Diencephalon (tissue), 1 donor: ENCODE data around the gene ARMH3. TPM values are rescaled to one million over a fixed set of nuclear protein-coding genes. Genes with fewer than 3 reads are reported as not detected.

ENCODE experiments used
- small RNA-seq: library from RNA; depleted of rRNA; stranded (forward); fragments of <200 nt; gene quantifications from one replicate; pipeline ENCODE3, GENCODE V24; 2014
- total RNA-seq: library from RNA; depleted of rRNA; stranded (reverse); fragments of >200 nt; gene quantifications from one replicate; pipeline ENCODE4 v1.2.3, GENCODE V29; 2014

ARMH3 gene
- total RNA-seq = 22.6 TPM

DNA sequence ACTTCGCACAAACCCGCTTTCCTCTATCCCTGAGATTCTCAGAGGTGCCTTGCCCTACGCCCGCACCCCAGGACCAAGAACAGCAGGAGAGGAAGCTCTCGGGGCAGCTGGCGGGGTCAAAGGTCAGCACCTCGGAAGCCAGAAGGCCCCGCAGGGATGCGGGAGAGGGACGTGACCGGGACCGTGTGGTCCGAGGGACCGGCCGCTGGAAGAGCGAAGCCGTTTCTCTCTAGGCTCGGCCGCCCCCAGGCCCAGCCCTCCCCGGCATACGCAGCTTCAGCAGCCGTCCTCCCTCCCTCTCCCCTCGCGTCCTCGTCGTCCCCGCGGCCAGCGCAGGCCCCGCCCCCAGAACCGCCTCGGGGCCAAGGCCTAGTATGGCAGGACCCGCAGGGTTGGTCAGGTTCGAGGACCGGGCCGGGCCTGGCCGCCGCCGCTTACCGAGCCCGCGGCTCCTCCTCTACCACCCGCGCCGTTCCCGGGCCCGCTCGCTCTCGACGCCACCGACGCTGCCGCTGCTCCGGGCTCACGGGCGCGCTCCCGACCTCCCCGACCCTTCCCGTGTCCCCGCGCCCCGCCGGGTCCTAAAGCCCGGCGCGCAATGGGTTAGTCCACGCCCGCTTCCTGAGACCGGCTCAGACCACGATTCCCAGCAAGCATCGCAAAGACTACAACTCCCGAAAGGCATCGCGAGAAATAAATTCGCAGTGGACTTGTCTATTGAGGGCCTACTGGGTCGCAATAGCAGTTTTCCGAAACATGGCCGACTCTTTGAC is at the start of gene ARMH3:
TSS of gene ARMH3 (minus strand) at position 527 of the 773 bp plus-strand sequence. CDS start 16,059 bp downstream, outside the sequence.

DNA sequence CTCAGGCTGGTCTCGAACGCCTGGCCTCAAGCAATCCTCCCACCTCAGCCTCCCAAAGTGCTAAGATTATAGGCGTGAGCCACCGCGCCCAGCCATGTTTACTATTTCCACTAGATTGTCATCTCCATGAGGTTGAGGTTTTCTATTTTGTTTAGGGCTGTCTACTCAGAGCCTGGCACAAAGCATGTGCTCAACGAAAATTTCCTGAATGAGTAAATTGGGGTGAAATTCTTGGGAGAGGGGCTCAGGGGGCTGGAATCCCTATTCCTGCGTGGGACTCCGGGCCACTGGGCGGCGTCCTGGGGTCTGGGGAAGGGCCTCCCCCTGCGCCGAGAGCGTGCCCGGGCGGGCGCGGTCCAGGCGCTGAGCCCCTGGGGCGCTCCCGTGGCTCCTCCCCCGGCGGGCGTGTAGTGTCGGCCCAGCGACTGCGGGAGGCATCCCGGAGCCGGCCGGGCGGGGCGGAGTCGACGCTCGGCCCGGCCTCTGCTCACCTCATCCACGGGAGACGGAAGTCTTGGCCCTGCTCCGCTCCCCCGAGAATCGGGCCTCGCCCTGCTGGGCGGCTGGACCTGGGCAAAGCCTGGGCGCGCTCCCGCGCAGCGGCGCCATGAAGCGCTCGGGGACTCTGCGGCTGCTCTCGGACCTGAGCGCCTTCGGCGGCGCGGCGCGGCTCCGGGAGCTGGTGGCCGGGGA is 9.0 kb upstream of the ARMH3 start, which contains the start of gene HPS6:
TSS of gene HPS6 (plus strand) at position 482 of the 693 bp plus-strand sequence. CDS start at position 608, 126 bp downstream.

DNA sequence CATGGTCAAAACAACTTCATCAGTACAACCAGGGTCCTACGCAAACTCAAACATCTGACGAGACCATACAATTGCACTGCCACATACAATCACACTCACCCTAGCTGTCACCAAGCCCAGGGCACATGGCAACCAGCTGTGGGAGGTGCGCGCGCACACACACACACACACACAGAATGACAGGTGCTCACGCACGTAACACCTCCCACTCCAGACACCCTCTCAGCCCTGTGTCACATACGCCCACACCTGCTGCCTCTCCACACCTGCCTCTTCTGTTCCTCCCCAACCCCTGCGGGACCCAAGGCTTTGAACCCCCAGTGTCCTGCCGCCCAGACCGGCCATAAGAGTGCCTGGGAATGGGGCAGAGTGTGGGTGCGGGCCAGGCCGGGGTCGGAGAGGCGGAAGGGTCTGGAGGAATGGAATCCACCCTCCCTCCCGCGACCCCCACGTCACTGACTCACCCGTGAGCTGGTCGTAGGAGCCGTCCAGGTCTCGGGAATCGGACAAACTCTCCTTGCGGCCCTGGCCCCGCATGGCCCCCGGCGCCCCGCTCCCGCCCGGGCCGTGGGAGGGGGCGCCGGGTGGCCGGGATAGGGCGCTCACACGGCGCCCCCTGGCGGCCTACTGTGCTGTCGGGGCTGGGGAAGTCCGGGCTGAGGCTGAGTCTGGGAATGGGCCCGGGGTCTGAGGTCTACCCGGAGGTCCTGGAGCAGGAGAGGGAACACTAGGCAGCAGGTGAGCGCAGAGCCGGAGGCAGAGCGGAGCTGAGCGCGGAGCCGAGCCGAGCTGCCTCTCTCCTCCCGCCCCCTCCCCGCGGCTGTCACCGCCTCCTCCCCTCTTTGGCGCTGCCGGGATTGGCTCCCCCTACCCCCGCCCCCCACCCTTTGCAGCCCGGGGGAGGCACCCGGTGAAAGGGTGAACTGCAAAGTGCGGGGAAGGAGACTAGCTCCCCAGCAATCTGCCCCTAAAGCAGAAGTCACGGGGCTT is 212.6 kb downstream of the ARMH3 start, which contains the start of gene KCNIP2:
TSS of gene KCNIP2 (minus strand) at position 769 of the 990 bp plus-strand sequence. CDS start at position 537, 232 bp downstream.

DNA sequence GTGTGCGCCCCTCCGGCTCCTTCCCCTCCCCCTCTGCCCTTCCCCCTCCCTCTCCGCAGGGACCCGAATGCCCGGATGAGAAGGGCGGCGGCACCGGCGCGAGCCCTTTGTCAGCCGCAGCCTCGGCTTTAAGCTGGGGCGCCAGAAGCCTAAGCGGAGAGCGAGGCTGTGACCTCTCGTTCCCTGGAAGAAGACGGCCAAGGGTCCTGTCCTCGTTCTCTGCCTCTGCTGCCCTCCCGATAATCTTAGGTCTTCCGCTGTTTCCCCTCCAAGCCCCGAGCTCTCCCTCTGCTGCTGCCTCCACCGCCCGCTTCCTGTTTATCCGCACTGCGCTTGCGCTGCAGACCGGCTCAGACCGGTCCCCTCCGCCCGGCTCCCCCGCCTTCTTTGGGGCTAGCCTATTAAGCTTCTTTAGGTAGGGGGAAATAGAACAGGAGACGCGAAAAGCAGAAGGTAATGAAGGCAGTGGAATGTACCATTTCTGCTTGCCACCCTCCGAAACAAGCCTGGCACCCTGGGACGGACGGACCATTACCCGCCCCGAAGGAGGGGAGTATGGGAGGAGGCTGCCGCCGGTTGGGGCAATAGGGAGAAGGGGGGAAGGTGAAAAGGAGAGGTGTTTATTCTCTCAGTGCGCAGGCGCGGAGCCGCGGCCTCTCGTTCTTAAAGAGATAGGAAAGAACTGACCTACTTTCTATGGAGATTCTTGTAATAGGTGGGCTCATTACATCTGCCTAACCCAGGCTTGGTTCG is 237.7 kb downstream of the ARMH3 start, which contains the start of gene OGA:
TSS of gene OGA (minus strand) at position 326 of the 753 bp plus-strand sequence. CDS start 422 bp downstream, outside the sequence.

Small RNAs within 50 kb of the gene (small RNA-seq; reads per million reads assigned to genes)
- not detected for gene AL500527.1
- gene AL500527.2 = not detected
- gene RF00017 = not detected
- gene RF00019 = not detected

Other genes starting within 250 kb of the ARMH3 start
- 314 TPM for gene OGA, start 237.7 kb downstream of the ARMH3 start, total RNA-seq
- 17.1 TPM for gene KCNIP2, start 212.4 kb downstream of the ARMH3 start, total RNA-seq
- 12.9 TPM for gene HPS6, start 9.2 kb upstream of the ARMH3 start, total RNA-seq
- gene LDB1, start 64.2 kb upstream of the ARMH3 start, total RNA-seq = 63.4 TPM
- gene PPRC1, start 76.9 kb upstream of the ARMH3 start, total RNA-seq = 9.5 TPM
- 48.9 TPM for gene NOLC1, start 96.2 kb upstream of the ARMH3 start, total RNA-seq
- 0.92 TPM for gene ELOVL3, start 170.1 kb upstream of the ARMH3 start, total RNA-seq
- 0.69 TPM for gene PITX3, start 185.3 kb upstream of the ARMH3 start, total RNA-seq
- gene GBF1, start 189.4 kb upstream of the ARMH3 start, total RNA-seq = 31.8 TPM